GM19467 (cell line): ENCODE results near the gene GPC5.
"Not testable (repeated sequence)": the region's sequence is repeated elsewhere in the genome, so short reads cannot be mapped to it uniquely, and the experiment has no call there.

Experiments used
- ATAC-seq: cut with Tn5 transposase; IDR thresholded peaks from one replicate; pipeline ENCODE4 v1.9.1; 2021; ENCODE audit warnings: mild to moderate bottlenecking, moderate library complexity; ENCODE audit not compliant: unreplicated experiment

GPC5 gene

GRCh38 chr13:91758724-91759123 is 360.3 kb downstream of the GPC5 start:
- no peak for ATAC-seq

GRCh38 chr13:91762957-91763356 is 364.5 kb downstream of the GPC5 start:
- ATAC-seq = no peak

DNA sequence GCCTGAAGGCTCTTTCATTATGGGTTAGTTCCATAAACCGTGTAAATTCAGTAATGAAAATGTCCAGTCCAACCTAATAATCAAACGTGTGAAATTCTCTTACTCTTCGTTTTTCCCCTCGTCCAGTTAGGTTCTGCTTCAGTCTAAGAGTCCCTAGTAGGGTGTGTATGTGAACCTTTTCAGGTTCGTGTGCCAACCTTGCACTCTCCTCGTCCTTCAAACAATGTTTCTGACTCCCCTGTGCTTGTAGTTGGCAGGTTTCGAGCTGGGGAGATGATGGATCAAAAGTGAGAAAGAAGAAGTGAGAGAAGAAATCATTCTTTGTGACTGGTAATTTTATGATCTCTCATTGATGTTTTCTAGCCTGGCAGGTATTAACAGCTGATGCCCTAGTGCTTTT is 366.1 kb downstream of the GPC5 start:
- no peak for ATAC-seq

- no peak for ATAC-seq
Observed at GRCh38 chr13:91767651-91768050, 369.2 kb downstream of the GPC5 start.

- ATAC-seq = no peak
Observed at GRCh38 chr13:91768746-91769145, 370.3 kb downstream of the GPC5 start.

DNA sequence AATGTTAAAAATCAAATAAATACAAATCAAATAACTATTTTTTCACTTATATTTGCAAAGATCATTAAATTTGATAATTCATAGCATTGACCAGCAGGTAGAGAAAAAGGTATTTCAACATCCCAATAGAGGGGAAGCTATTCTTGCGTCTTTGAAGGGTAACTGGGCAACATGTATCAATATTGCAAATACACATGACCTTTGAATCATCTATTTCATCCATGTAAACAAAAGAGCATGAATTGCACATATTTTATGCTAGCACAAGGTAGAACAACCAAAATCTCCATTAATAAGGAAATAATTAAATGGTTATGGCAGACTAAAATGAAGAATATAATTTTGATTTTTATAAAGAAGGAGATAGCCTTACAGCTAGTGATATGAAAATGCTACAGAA is 372.8 kb downstream of the GPC5 start:
- no peak for ATAC-seq

DNA sequence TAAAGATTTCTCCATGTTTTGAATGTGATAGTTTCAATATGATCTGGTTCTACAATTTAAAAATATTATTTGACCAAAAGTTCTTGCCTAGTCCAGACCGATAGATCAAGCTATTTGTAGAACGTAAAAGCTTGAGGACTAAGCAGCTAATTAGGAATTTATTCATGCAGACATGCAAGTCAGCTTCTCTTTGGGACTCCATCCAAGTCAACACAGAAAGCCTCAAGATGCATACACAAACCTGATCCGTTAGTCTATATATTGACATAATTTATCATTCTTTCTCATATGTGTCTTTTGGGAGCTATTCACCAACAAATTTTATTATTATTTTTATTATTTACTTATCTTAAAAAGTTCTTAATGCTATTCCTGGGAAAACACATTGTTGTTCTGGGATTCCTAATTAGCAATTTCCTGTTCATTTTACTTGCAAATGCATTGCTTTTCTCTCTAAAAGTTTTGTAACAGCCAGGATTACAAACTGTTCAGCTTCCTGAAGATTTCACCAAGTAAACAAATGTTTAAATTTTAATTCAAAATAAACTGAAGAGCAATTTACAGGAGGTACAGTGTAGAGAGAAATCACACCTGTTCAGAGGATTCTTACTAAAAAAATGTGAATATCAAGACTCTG is 375.3 kb downstream of the GPC5 start:
- ATAC-seq = no peak

- ATAC-seq = no peak
Observed at GRCh38 chr13:91774397-91774796, 376.0 kb downstream of the GPC5 start.

- ATAC-seq = no peak
Observed at GRCh38 chr13:91776611-91777193, 378.3 kb downstream of the GPC5 start.

DNA sequence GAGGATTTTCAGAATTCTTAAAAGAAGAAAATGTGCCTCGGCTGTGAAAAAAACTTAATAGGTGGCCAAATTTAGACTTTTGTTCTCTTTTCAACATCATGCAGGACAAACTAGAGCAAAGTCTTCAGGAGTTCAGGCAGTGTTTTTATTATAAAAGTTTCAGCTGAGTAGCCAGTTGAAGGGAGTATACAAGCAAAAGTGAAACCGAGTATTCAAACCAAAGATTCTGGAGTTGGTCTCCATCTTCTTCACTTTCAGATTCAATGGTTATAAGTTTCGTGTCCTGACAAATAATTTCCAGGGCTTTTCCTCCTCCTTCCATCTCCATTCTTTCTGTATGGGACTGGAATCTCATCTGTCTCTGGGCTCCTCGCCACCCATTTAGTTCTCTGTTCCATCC is 379.7 kb downstream of the GPC5 start:
- ATAC-seq = no peak

GRCh38 chr13:91781982-91782691 is 383.7 kb downstream of the GPC5 start:
- not testable (repeated sequence) for ATAC-seq

GRCh38 chr13:91785431-91786119 is 387.2 kb downstream of the GPC5 start:
- ATAC-seq = peak; percentile 70

DNA sequence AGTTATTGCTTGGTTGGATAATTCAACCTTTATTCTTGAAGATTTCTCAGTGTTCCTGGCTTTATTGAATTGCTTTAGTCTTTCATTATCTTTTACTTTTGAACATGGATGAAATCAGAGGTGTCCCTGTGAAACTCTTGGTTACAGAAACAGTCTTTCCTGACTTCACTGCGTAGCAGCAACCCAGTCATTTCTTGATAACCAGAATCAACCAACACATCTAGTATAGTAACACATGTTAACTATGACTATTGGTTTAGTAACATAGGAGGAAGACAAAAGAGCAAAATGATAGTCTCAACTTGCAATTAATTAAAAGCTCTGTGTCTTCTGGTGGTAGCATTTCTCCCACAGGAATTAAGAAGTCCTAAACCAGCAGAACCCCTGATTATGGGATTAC is 393.6 kb downstream of the GPC5 start:
- ATAC-seq = no peak

- ATAC-seq = no peak
Observed at GRCh38 chr13:91797567-91797966, 399.1 kb downstream of the GPC5 start.

DNA sequence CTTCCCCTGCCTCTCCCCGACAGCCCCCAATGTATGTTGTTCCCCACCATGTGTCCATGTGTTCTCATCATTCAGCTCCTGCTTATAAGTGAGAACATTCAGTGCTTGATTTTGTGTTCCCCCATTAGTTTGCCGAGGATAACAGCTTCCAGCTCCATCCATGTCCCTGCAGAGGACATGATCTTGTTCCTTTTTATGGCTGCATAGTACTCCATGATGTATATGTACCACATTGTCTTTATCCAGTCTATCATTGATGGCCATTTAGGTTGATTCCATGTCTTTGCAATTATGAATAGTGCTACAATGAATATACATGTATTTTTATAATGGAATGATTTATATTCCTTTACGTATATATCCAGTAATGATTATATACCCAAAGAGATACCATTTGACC is 399.9 kb downstream of the GPC5 start:
- not testable (repeated sequence) for ATAC-seq

DNA sequence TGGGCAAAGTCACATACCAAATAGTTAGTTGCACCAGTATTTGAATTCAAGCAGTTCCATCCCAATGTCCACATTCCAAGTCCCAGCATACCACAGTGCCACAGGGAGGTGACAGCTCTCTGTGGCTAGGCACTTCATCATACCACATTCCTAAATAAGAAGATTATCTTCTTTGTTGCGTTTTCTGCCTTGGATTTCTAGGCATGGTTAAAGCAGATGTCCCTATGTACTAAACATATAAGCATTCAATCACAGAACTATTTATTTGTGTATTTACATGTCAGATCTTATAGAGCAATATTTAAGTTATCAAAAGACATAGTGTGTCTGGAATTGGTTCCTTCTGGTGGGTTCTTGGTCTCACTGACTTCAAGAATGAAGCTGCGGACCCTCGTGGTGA is 403.4 kb downstream of the GPC5 start:
- not testable (repeated sequence) for ATAC-seq

DNA sequence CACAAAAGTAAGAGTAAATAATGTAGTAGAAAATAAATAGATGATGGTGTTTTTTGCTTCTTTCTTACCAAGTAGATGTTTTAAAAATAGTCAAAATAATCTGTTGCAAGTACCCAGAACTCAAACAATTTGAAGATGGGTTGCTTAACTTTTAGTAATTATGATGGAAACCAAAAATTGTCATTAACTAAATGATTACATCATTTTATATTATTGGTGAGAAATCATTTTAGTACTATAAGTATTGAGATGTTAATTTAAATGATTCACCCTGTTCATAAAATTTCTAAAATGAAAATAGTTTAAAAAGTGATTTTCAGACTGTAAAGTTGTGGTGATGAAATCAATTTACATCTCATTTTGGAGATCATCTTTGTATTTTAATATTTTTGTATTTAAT is 404.5 kb downstream of the GPC5 start:
- ATAC-seq = no peak

- ATAC-seq = no peak
Observed at GRCh38 chr13:91804724-91805123, 406.3 kb downstream of the GPC5 start.

DNA sequence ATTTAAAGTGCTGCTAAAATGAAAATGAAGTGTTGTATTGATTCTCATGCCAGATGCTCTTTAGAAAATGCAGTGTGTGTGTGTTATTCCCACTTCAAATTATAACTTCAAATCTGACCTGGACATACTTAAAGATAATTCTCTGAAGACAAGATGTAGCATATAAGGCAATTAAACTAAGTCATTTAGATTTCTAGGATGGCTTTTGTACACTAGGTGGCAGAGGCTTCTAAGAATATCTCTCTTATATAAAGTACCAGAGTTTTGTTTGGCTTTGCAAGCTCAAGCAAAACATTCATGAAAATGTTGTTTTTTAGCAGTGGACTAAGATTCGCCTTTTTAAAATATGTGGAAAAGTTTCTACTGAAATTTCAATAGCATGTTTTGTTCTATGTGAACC is 407.2 kb downstream of the GPC5 start:
- ATAC-seq = no peak

GRCh38 chr13:91809161-91809560 is 410.7 kb downstream of the GPC5 start:
- ATAC-seq = no peak

DNA sequence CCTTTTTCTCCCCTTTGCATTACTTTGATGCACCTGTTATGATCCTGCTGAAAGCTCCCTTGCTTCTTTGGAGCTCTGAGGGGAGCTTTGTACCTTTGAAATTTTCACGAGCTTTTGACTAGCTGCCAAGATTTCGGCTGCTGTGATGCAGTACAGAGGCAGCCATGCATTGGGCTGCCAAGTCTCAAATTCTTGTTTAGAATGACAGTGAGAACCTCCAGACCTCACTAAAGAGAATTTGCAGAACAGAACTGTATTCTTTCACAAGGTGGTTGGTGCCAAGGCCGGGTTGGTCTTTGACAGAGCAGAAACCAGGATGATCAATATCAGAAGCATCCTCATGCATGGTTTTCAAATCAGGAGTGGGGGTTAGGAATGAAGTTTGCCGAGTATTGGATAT is 414.8 kb downstream of the GPC5 start:
- ATAC-seq = no peak
